Activated T-cell treated with anti-CD3 and anti-CD28 coated beads for 1 hour (primary cell): ENCODE results near the gene LY9.

Source experiments
- DNase-seq: peaks from one replicate; pipeline ENCODE4 v3.0.0-alpha.2; 2020; ENCODE audit warnings: low read depth

Gene LY9

DNA sequence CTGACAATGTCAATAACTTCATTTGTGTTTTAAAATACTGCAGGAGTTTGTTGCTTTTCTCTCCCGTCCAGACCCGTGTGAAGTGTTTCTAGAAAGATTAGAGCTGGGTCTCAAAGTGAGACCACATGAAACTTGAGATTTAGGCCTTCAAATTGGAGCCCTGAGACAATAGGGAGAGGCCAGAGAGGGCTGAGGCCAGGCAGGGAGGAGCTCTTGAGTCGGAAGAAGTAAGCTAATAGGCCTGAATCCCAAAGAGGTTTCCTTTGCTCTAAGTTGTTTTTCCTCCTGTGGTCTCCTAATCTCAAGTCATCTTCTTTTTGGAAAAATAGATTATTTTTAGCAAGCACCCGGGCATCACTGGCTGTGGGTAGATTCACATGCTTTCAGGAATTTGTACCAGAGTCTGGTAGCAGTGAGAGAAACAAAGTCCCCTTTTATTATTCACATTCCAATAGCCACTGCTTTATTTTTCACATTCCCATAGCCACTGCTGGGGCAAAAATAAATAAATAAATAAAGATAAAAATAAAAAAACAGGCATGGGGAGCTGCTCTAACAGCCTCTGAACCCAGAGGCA, 41.1 kb downstream of the LY9 start:
- DNase-seq: no peak

DNA sequence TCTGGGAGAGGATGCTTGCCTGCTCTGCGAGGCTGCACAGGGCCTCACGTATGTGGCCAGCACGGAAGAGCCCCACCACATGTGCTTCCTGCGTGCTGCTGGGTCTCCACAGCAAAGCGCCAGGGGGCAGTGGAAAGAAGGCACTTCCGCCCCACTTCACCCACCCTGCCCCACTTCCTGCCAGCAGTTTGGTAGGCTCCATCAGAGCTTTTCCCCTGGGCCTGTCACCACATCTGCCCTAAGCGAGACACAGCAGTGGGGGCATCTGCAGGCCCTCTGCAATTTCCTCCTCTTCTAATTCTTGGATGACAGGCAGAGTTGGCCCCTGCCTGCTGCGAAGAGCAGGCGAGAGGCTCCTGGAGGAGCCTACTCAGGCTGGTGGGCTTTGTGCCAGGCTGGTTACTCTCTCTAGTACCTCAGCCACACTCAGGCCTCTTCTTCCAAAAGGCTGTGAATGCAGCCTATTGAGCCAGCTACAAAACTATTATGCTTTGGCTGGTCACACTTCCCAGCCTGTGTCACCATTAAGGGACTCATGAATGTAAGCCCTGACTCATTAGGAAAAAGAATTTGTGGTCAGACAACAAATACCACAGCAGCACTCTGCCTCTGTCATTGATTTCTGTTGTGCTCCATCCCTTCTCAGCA, 41.7 kb downstream of the LY9 start:
- peak; percentile 70 for DNase-seq

DNA sequence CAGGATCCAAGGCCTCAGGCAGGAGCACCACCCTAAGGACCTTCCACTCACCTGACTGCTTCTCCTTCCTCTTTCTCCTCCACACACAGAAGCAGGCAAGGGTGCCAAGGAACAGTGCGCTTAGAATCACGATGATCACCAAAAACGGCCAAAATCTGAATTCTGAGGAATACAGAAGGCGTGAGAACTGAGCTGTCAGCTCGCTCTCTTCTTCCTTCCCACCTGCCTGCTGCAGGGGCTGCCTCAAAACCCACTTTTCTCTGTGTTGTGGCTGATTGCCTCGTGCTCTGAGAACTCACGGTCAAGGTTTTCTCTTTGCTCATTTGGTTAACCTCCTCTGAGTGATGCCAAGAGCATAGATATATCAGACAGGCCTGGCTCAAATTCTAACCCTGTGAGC, 42.9 kb downstream of the LY9 start:
- DNase-seq: no peak

DNA sequence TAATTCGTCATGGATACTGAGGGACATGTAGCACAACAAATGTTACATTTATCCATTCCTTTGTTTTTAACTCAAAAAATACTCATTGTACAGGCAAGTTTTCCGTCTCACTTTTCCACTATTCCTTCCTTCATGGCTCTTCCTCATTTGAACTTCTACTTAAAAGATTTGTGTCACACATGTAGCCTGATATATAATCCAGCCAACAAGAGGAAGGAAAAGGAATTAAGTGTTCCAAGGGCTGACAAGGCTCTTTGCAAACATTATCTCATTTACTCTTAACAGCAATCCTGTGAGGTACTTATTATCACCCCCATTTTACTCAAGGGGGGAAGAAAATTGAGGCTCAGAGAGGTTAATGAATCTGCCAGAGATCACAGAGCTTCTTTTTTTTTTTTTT, 43.8 kb downstream of the LY9 start:
- no peak for DNase-seq

DNA sequence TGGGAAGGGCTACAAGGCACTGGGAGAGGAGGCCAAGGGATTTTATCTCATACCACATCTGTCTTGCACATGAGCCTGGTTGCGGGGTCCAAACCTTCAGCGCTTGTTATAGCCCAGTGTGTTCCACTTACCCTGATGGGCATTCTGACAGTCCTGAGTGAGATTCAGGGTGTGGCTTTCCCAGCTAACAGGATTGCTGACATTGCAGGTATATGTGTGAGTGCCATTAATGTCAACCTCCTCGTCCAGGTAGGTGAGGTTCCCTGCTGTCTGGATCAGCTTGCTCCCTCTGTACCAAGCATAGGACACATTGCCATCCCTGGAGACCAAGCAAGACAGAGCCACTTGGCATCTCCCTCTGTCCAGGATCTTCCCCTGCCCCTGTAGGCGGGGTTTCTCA, 45.1 kb downstream of the LY9 start:
- no peak for DNase-seq

DNA sequence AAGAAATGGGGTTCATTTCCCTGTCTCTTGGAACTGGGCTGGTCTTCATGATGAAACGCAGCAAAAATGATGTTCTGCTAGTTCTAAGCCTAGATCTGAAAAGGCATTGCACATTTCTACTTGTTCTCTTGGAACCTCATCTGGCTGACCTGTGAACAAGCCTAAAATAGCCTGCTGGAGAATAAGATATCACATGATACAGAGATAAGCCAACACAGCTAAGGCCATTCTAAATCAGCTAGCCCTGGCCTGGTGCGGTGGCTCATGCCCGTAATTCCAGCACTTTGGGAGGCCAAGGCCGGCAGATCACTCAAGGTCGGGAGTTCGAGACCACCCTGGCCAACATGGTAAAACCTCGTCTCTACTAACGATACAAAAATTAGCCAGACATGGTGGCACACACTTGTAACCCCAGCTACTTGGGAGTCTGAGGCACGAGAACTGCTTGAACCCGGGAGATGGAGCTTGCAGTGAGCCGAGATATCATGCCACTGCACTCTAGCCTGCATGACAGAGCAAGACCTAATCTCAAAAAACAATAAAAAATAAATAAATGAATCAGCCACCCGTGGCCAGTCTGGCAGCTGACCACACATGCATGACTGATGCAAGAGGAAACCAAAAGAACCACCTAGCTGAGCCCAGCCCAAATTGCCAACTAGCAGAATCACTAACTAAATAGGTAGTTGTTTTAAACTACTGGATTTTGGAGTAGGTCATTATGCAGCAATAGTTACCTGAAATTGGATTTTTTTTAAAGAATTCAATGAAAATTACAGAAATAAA, 48.7 kb downstream of the LY9 start:
- DNase-seq: no peak

DNA sequence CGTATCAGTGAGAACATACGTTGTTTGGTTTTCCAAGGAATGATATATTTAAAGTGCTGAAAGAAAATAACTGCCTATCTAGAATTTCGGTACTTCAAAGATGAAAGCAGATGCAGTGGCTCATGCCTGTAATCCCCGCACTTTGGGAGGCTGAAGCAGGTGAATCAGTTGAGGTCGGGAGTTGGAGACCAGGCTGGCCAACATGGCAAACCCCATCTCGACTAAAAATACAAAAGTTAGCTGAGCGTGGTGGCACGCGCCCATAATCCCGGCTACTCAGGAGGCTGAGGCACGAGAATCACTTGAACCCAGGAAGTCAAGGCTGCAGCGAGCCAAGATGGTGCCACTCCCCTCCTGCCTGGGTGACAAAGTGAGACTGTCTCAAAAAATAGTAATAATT, 50.3 kb downstream of the LY9 start:
- DNase-seq: no peak

DNA sequence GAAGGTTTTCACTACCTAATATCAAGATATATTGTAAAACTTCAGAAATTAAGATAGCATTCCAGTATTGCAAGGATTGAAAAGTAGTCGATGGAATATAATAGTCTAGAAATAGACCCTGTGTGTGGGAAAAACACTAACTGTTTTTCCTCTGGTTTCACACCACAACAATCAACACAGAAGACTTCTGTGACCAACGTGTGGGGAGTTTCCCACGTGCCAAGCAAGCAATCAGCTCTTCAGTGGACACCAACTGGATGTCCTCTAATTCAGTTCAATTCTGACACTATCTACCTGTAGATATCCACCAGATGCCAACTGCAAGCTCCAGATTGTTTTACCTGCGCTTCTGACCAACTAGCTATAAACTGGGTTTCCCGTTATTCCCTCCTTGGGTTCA, 54.6 kb downstream of the LY9 start:
- DNase-seq: no peak

DNA sequence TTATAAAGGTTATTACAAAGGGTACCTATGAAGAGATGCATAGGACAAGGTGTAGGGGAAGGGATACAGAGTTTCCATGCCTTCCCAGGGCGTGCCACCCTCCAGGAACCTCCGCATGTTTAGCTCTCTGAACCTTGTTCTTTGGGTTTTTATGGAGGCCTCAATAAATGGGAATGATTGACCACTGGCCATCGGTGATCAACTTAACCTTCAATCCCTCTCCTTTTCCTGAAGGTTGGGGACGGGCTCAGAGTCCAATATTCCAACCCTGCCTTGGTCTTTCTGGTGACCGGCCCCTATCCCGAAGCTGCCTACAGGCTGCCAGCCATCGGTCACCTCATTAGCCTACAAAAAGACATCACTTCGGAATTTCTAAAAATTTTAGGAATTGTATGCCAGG, 55.0 kb downstream of the LY9 start:
- no peak for DNase-seq

DNA sequence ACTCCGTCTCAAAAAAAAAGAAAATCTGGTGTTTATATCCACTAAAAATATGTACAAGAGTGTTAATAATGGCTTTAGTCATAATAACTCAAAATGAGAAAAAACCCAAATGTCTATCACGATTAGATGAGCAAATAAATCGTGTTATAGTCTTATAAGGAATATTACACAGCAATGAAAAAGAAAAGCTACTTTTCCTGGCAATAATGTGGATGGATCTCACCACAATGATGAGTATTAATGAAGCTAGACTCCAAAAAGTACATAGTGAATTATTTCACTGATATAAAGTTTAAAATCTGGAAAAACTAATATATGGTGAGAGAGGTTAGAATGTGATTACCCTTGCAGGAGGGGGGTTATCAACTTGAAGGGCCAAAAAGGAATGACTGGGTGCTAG, 57.0 kb downstream of the LY9 start:
- no peak for DNase-seq

DNA sequence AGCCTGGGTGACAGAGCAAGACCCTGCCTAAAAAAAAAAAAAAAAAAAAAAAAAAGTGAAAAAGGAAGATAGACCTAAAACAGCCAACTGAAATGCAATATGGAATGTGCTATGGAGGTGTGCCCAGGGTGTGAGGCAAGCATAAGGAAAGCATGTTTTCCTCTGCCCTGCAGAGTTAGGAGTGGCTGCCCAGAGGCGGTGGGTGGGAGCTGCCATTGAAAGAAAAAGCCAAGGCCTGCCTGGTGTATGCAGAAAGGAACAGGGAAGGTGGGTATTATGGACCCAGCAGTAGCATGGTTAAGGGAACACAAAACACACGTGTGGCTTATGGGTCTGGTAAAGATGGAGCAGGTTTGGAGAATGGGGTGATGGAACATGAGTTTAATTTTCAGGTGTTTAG, 57.8 kb downstream of the LY9 start:
- no peak for DNase-seq

DNA sequence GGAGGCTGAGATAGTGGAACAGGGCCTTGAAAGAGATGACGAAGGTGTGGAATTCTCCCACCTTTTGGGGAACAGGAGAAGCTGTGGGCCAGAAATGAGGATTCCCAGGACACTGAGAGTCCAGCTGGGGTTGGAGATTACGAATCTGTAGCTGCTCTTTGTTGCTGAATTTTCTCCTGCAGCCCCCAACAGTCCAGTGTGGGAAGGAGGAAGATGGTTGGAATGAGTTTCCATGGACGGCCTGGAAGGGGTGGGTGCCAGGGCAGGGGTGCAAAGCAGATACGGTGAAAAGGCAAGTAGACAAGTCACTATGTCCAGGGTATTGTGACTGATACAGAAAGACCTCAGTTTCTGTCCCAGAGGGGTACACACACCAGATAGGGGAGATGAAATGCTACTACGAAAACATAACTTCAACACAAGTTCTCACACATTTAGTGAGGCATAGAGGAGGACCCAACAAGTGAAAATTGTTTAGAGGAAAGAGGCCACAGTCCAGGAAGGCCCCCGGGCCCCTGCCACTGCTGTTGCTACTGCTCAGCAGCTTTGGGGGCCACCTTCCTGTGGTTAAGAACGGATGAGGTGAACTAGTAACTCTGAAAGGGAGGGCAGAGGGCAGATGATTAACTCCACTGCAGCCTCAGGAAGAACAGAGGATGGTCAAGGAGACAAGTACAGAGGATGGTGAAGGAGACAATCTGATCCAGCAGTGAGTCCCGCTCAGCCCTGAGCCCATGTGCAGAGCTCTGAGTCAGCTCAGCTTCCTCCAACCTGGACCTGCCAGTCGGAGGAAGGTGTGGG, 59.4 kb downstream of the LY9 start:
- no peak for DNase-seq

DNA sequence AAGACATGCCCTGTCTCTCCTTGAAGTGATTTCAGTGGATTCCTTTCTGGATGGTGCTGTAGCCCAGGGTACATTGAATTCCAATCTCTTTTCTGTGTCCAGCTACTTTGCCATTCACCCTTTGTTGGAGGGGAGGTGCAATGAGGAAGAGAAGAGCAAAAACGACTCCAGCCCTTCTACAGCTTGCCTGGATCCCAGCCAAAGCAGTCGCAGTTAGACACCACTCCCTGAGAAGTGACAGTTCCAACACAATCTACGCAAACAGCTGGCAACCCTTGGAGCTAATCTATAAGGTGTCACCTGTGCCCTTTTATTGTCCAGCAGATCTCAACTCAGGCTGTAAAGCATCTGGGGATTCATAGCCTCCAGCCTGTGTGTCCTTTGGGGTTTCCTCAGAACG, 62.1 kb downstream of the LY9 start:
- DNase-seq: no peak

DNA sequence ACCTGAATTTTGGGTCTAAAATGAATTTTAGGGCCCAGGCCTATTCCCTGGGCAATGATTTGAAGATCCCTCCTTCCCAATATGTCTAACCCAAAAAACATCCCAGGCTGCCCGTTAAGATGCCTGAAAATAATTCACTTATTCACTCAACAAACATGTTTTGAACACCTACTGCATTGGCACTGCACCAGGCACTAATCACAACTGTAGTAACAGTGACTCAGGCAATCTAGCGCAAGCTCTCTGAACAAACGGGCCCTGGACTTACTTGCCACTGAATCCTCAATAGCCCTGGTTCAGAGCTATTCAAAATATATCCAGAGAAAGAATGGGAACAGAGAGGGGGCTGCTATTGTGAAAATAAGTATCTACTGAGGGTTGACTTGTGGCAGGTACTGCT, 62.5 kb downstream of the LY9 start:
- DNase-seq: no peak

DNA sequence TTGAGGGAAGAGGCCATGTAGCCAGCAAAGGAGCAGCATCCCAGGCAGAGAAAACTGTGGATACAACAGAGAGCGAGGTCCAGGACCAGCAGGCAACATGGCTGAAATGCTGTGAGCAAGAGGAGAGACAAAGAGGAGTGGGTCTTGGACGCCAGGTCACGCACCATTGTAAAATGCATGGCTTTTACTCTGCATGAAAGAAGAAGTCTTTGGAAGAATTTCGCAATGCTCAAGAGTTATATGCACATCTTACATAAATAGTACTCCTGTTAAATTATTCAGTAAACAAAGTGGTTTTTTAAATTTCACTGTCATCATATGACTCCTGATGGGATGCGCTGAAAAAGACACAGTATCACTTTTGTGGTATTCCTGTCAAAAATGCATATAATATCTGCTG, 63.2 kb downstream of the LY9 start:
- DNase-seq: no peak

DNA sequence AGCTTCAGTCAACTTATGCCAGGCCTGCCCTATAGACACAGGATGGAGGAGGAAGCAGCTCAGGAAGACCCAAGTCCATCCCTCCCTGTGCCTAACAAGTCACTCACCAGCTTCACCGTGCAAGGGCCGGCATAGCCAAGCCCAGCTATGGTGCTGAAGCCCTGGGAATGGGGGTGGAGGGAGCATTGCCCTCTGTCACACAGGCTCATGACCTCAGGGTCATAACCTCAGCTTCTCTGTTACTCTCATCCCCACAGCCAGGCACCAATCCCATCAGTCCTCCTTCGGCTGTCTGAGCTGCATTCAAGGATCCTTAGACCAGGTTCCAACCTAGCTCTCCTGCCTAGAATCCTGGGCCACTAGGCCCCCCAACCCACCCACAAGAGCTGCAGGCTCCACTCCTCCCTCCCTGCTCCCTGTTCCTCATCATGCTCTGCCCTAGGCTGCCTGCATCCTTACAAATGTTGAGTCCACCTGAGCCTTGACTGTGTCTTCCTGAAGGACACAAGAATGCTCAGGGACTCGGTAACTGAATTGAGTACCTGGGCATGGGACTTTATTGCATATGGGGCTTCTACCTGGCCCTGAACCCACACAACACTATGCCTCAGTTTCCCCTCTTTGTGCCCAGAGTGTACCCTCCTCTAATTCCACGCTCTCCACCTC, 65.0 kb downstream of the LY9 start:
- no peak for DNase-seq

DNA sequence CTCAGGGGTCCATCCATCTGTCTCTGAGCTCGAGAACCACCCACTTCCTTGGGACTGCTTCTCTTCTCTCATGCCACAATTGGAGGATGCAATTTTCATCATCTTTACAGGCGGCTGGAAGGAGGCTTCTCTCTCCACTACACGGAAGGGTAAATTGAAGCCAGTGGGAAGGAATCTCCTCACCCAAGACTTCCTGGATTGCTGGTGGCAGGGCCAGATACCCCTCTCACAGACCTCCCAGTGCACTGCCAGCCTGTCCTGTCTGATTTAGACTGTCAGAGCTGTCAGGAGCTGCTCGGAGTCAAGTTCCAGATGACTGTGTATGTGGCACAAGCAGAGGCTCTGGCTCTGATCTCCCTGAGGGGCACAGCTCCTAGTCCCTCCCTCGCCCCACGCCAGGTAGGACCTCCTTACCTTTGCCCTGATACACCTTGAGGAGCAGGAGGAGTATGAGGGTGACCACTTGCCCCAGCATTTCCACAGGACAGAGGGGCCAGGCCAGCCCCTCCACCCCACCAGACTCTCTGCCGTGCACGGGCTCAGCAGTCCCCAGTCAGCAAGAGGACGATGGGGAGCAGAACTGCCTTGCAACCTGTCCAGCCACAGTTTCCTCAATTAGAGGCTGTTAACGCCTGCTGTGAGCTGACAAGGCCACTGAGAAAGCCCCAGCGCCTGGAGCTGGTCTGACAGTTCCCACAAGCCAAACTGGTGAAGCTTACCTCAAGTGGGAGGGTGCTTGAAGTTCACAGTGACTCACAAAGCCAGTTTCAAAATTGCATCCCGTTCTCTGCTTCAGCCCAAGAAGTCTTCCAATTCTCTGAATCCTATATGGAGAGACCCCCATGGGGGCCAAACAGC, 66.5 kb downstream of the LY9 start, which contains the start of gene CD244:
TSS of gene CD244 (minus strand) at position 685 of the 858 bp plus-strand sequence. CDS start at position 475, 210 bp downstream.
- DNase-seq: no peak

DNA sequence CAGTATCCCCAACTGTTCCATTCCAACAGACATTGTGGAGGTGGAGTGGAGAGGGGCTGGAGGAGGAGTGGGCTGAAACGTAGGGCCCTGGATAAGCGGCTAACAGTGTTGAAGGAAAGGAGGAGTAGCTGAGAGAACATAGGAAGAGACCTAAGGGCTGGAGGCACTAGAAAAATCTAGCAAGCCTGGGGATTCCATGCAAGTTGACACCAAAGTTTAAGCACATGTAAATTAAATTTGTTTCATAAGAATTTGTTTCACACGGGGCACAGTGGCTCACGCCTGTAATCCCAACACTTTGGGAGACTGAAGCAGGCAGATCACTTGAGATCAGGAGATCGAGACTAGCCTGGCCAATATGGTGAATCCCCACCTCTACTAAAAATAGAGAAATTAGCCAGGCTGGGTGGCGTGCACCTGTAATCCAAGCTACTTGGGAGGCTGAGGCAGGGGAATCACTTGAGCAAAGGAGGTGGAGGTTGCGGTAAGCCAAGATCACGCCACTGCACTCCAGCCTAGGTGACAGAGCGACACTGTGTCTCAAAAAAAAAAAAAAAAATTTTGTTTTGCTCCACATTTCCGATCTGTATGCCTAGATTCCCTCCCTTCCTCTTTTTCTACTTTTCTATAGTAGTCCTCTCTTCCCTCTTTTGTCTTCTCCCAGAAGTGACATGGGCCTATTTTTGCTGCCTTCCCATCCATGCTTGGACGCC, 67.2 kb downstream of the LY9 start:
- no peak for DNase-seq

DNA sequence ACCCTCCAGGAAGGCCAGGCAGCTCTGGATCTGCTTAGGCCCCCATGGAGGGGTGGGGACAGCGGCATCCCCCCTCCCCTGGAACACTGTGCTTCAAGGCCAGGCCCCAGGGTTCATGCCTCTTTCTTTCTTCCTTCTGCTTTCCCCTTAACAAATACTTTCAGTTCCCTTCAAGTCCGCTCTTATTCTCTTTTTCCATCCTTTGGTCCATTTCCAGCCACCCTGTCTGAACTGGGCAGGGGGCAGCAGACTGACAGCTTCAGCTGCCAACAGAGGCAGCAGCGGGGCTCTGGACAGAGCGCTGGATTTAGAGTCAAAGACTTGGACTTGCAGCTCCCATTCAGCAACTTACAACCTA, 67.8 kb downstream of the LY9 start:
- DNase-seq: no peak

DNA sequence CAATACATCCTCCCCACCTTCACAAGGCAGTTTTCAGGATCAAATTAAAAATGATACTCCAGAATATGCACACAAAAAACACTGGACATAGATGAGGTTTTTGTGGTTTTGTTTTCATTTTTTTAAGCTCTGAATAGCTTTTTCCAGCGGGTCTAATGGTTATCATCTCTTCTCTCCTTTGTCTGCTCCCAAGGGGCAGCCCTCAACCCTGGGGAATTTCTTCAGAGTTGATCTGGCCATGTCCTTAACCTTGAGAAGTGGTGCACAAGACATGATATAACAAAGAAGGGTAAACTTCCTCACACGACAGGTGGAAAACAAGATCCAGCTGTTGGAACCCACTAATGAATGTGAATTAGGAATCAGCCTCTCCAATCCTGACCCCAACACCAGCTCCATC, 68.2 kb downstream of the LY9 start:
- no peak for DNase-seq

DNA sequence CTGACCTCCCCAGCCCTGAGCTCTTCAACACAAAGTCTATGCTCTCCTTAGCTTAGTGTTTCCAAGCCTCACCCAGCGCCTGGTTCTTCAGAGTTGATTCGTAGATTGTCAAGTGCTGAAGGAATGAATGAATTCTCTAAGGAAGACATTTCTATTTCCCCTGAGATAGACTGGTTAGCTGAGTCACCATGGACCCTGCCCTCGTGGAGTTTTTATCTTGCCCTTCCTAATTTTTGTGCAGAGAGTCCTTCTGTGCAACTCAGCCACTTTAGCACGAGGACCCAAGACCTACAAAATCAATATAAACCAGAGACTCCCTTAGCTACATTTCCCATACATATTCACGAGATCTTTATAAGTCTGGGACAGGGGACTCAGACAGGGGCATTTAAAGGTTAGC, 69.4 kb downstream of the LY9 start:
- DNase-seq: no peak
